GM21447 (cell line): ENCODE measurements around the gene ZDHHC4.
"Not testable (repeated sequence)": the region's sequence is repeated elsewhere in the genome, so short reads cannot be mapped to it uniquely, and the experiment has no call there.

Source experiments
- ATAC-seq: cut with Tn5 transposase; IDR thresholded peaks from one replicate; pipeline ENCODE4 v1.9.1; 2021; ENCODE audit not compliant: unreplicated experiment

Gene ZDHHC4

DNA sequence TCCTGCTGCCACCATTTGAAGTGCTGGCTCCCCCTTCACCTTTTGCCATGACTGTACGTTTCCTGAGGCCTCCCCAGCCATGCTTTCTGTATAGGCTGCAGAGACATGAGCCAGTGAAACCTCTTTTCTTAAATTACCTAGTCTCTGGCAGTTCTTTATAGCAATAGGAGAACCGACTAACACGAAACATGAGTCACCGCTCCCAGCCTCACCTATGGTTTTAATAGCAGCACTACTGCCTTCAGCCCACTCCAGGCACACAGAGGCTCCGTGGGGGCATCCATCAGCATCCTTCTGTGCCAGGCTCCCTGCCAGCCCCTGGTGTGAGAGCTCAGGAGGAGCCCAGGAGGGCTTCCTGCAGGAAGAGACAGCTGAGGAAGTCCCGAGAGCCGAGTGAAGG is 54.4 kb downstream of the ZDHHC4 start:
- no peak for ATAC-seq

DNA sequence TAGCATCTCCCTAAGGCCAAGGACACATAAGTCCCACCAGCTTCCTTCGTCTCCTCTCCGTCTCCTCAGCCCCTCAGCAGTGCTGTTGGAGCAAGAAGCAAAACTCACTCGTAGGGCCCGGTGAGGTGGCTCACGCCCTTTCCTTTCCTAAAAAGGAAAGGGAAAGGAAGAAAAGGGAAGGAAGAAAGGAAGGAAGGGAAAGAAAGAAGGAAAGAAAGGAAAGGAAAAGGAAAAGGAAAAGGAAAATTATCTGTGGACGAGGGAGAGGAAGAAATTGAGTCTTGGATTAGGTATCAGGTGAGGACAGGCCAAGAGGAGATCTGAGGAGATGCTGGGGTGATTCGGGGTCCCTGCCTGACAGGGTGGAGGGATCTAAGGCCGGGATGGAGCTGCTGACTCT is 56.8 kb downstream of the ZDHHC4 start:
- ATAC-seq: no peak

DNA sequence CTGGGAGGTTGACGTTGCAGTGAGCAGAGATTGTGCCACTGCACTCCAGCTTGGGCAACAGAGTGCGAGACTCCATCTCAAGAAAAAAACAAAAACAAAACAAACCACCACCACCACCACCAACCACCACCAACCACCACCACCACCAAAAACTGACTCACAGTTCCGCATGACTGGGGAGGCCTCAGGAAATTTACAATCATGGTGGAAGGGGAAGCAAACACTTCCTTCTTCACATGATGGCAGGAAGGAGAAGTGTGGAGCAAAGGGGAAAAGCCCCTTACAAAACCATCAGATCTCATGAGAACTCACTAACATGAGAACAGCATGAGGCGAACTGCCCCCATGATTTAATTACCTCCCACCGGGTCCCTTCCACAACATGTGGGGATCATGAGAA is 57.7 kb downstream of the ZDHHC4 start:
- ATAC-seq: not testable (repeated sequence)

DNA sequence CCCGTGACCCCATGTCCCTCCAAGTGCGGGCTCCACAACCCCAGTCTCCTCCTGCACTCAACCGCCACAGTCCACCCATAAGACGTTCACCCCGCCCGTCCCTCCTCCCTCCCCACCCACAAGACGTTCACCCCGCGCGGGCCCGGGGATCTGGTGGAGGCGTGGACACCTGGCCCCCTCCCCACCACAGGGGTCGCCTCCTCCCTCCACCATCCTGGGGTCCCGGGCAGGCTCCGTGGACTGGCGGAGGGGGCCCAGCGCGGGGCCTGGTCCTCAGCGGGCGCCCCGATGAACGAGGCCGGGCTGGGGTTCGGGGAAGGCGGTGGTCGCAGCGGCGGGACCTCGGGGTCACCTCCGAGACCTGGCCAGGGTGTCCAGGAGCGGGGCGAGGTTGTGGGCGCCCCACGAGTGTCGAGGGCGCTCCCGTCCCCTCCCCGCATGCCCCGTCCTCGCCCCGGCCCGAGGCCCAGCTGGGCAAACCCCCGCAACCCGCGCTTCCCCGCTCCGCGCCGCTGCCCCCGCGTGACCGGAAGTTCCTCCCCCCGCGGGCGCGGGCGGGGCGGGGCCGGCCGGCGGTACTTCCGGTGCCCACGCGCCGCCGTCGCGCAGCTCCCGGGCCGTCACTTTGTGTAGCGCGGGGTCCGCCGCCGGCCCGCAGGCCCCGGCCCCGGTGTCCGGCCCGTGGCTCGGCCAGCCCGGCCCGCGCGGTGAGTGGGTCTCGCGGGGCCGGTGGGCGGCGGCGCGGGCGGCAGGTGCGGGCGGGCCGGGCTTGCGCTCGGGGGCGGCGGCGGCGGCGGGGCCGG is 59.7 kb downstream of the ZDHHC4 start, which contains the start of gene ZNF316:
Gene ZNF316 (plus strand): TSS at position 578 of the 803 bp plus-strand sequence. CDS start 5,092 bp downstream, outside the sequence.
- ATAC-seq: peak; percentile 53

DNA sequence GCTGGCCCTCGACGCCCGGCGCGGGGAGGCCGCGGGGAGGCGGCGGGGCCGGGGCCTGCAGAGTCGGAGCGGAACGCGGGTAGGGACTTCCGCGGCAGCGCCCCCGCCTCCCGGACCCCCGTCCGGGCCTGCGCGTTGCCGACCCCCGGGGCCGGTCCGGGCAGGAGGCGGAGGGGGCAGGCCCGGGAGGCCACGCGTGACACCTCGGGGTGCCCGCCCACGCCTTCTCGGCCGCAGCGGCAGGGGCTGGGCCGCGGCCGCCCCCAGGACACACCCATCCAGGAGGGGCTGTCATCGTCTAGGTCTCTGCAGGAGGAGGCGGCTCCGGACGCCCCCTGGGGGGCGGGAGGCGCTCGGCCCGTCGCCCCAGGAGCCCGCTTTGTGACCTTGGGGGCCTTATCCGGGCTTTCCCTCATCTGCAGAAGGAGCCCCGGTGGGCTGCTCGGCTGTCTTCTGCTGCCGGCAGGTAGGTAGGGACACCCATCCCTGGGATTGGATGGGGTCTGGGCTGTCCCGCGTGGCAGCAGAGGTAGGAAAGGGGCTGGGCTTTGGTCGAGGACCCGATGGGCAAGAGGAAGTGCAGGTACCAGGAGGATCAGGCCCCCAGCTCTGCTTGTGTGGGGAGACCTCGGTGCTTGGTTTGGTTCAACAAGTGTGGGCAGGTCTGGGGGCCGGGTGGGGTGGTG is 60.4 kb downstream of the ZDHHC4 start:
- peak; percentile 72 for ATAC-seq
